ENCODE measurements around the gene GTF2IRD1. TPM values are rescaled to one million over a fixed set of nuclear protein-coding genes. Genes with fewer than 3 reads are reported as not detected.

GTF2IRD1 gene
- total and polyA plus RNA-seq, 9 of the 15 experiments (the other 6 are each of a cell fraction or from before 2014, with no cell fraction given), result 9.1 to 30.2 (median 14.0) TPM

GRCh38 chr7:74462707-74463100 is 9.0 kb downstream of the GTF2IRD1 start:
- WGBS (ENCODE audit: insufficient coverage, low coverage, missing lambda C conversion rate), result 61% methylated on average over 11 of the region's 11 CpGs
- ATAC-seq (no peak), DNase-seq (ENCODE audit: extremely low read depth in 1 of 4, low spot score in 3 of 4) (peak in 1 of 4 experiments; percentile 11), FAIRE-seq (no peak)
- H3K79me2 ChIP-seq (ENCODE audit: control insufficient read depth, insufficient read depth, low read length), result peaks cover 29% of the 10 kb centered on the region; the same call in 2 of the 3 replicates
- H3K9me1 ChIP-seq (ENCODE audit: control insufficient read depth, insufficient read depth, low read length), result no peaks in the 10 kb centered on the region
- H3K9me3 ChIP-seq (replicated peaks; ENCODE audit: control insufficient read depth, insufficient read depth, low read depth, low read length), result no peaks in the 10 kb centered on the region
- intact Hi-C loops (cut with micrococcal nuclease) (no loop called here), in situ Hi-C loops (cut with MboI) (no loop called here)
- no peak overlapping the region for H3K27ac ChIP-seq (ENCODE audit: extremely low read depth, low read depth, low read length)
- no TSS peak for BruUV-seq (replicated peaks)
- H3K27me3 ChIP-seq (ENCODE audit: control insufficient read depth in 2 of 2, insufficient read depth in 2 of 2, low read length in 2 of 2), result no peaks in the 10 kb centered on the region
- ChIA-PET CTCF (ENCODE audit: low intra/inter-chr PET ratio) (no interaction called here), POLR2A (interaction anchor here (0.6 to 1.2 kb wide), 6 partner anchors 10 to 288 kb away, joined by 3 to 8 read pairs (median 4); no protein-coding TSS in a partner anchor)
- H3K9ac ChIP-seq (ENCODE audit: insufficient read depth in 1 of 2, low read depth in 2 of 2, low read length in 2 of 2), result peak overlapping the region in 1 of 2 experiments; percentile 62; a peak in 1 of 4 replicates
- no peak overlapping the region for H3K4me2 ChIP-seq (ENCODE audit: insufficient read depth, low read length)
- H4K20me1 ChIP-seq (replicated peaks; ENCODE audit: control insufficient read depth, insufficient read depth, low read length), result peaks cover 28% of the 10 kb centered on the region; the same call in 1 of the 2 replicates
- TF ChIP-seq, protein P1, sequence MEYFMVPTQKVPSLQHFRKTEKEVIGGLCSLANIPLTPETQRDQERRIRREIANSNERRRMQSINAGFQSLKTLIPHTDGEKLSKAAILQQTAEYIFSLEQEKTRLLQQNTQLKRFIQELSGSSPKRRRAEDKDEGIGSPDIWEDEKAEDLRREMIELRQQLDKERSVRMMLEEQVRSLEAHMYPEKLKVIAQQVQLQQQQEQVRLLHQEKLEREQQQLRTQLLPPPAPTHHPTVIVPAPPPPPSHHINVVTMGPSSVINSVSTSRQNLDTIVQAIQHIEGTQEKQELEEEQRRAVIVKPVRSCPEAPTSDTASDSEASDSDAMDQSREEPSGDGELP (CRISPR knock-in tag; IDR thresholded peaks at IDR 0.05; ENCODE audit: borderline replicate concordance), result peak; percentile 10; the same call in 1 of the 2 replicates
- TF ChIP-seq ZNF311 (CRISPR knock-in tag; IDR thresholded peaks at IDR 0.05), result no peak
- H3K4me1 ChIP-seq (replicated peaks in 1 of 2; ENCODE audit: control insufficient read depth in 2 of 2, insufficient read depth in 2 of 2, low read length in 2 of 2), result peaks cover 2 to 26% of the 10 kb centered on the region in 2 experiments; a peak in 2 of 5 replicates
- H2AFZ ChIP-seq (ENCODE audit: low read depth, low read length), result no peak overlapping the region
- H3K36me3 ChIP-seq (ENCODE audit: control insufficient read depth, insufficient read depth, low read length), result peaks cover 7% of the 10 kb centered on the region; the same call in 1 of the 3 replicates
- H3K4me3 ChIP-seq, result no peak overlapping the region
